ENCODE results near the gene TTC23. TPM values are rescaled to one million over a fixed set of nuclear protein-coding genes. Genes with fewer than 3 reads are reported as not detected.

The TTC23 gene
- polyA plus RNA-seq, 12 donors, result 16.0 to 27.9 (median 20.8) TPM; not detected in 1

GRCh38 chr15:99140590-99140989, 108.8 kb downstream of the TTC23 start:
- DNase-seq, result no peak

DNA sequence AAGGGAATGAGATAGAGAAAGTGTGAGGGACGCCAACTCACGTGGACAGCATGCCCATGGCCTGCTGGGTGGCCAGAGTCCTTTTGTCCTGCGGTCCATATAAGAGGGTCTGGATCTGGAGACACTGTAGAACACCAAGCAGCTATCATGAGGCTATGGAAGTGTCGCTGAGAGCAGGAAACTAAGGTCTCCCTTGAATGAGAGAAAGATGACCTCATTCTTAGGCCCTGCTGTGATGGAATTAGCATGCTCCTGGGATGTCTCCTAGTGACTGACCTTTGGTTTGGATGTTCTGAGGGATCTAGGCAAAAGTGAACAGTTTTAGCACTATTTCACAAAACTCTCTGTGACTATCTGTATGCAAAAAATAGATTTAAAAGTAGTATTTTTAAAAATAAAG, 110.1 kb downstream of the TTC23 start:
- DNase-seq, result no peak

DNA sequence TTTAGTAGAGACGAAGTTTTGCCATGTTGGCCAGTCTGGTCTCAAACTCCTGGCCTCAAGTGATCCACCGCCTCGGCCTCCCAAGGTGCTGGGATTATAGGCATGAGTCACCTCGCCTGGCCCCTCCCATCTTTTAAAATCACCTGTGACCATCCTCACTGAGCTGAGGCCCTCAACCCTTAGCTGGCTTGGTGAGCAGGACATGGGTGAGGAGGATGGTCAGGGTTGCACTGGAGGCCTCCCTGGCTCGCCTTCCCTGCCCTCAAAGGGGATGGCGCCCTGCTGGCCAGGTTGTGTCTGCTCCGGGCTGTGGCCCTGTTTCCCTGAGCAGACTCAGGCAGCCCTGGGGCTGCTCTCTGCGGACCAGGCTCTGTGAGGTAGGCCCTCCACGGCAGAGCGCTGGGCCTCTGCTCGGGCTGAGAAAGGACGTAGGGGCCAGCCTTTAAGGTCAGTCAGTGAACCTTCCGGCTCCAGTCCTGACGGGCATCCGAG, 110.8 kb downstream of the TTC23 start:
- DNase-seq, result no peak

GRCh38 chr15:99137877-99138276, 111.5 kb downstream of the TTC23 start:
- DNase-seq, result no peak

GRCh38 chr15:99137111-99137546, 112.3 kb downstream of the TTC23 start:
- DNase-seq, result no peak

GRCh38 chr15:99135194-99135593, 114.2 kb downstream of the TTC23 start:
- no peak for DNase-seq

GRCh38 chr15:99134317-99134821, 115.0 kb downstream of the TTC23 start:
- no peak for DNase-seq

GRCh38 chr15:99132634-99133287, 116.6 kb downstream of the TTC23 start:
- no peak for DNase-seq

DNA sequence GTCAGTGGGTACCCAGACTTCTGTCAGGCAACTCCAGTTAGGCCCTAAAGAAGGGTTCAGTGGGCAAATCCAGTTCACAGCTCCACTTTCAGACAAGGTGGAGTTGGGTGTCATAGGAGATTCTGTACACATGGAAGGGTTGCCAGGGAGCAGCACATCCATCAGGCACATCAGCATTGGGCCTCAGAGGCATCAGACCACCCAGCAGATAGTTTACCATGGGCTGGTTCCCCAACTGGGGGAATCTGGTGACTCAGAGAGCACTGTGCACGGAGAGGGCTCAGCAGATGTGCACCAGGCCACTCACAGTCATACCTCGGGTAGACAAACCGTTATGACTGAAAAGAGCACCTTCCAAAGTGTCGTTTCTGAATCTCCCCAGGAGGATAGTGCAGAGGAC, 117.3 kb downstream of the TTC23 start:
- DNase-seq, result no peak

GRCh38 chr15:99131441-99132023, 117.8 kb downstream of the TTC23 start:
- DNase-seq, result no peak

DNA sequence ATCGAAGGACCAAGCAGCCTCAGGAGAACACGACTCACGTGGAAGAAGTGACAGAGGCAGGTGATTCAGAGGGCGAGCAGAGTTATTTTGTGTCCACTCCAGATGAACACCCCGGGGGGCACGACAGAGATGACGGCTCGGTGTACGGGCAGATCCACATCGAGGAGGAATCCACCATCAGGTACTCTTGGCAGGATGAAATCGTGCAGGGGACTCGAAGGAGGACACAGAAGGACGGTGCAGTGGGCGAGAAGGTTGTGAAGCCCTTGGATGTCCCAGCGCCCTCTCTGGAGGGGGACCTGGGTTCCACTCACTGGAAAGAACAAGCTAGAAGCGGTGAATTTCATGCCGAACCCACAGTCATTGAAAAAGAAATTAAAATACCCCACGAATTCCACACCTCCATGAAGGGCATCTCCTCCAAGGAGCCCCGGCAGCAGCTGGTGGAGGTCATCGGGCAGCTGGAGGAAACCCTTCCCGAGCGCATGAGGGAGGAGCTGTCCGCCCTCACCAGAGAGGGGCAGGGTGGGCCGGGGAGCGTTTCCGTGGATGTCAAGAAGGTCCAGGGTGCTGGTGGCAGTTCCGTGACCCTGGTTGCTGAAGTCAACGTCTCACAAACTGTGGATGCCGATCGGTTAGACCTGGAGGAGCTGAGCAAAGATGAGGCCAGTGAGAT, 118.5 kb downstream of the TTC23 start:
- no peak for DNase-seq

GRCh38 chr15:99130314-99130713, 119.1 kb downstream of the TTC23 start:
- no peak for DNase-seq

DNA sequence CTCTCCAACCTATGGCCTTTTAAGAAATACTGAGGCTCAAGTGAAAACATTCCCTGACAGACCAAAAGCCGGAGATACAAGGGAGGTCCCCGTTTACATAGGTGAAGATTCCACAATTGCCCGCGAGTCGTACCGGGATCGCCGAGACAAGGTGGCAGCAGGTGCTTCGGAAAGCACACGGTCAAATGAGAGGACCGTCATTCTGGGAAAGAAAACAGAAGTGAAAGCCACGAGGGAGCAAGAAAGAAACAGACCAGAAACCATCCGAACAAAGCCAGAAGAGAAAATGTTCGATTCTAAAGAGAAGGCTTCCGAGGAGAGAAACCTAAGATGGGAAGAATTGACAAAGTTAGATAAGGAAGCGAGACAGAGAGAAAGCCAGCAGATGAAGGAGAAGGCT, 119.7 kb downstream of the TTC23 start:
- DNase-seq, result no peak

GRCh38 chr15:99128411-99128810, 121.0 kb downstream of the TTC23 start:
- DNase-seq, result no peak

GRCh38 chr15:99127773-99128172, 121.6 kb downstream of the TTC23 start:
- no peak for DNase-seq

GRCh38 chr15:99126930-99127329, 122.5 kb downstream of the TTC23 start:
- no peak for DNase-seq

- DNase-seq, result no peak
Observed at GRCh38 chr15:99126131-99126588, 123.2 kb downstream of the TTC23 start.

GRCh38 chr15:99125061-99125891, 124.1 kb downstream of the TTC23 start:
- no peak for DNase-seq

DNA sequence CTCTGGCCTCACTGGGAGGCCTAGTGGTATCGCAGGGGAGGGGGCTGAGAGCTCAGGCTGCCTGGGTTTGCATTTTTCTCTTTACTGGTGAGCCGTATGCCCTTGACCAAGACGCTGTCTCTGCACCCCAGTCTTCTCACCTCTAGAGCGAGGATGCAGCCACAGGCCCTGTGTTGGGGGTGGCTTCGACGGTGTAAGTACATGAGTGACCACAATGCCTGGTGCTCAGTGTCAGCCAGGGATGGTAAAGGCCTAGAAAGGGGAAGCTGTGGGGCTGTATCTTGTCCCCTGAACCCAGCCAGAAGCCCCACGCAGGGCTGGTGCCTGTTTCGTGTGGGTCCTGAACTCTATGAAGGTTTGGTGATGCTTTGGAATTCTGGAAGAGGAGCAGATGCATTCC, 124.7 kb downstream of the TTC23 start:
- no peak for DNase-seq

GRCh38 chr15:99123713-99124451, 125.5 kb downstream of the TTC23 start:
- DNase-seq, result peak; percentile 83
